HL-60 (cell line): ENCODE results near the gene KISS1.

ENCODE experiments used
- DNase-seq, 2 experiments: peaks; one replicate each; pipeline ENCODE4 v3.0.0-alpha.2; 2010 to 2020; ENCODE audit warnings: low read depth in 1 of 2, low spot score in 1 of 2
- H3K27ac ChIP-seq: fragments of 250-450 bp; sonication (Bioruptor Pico); replicated peaks from 2 replicates; pipeline ENCODE4 v1.5.1; 2020; ENCODE audit warnings: mild to moderate bottlenecking, moderate library complexity
- H3K27me3 ChIP-seq: fragments of 250-450 bp; sonication (Bioruptor Pico); 2 replicates; pipeline ENCODE4 v1.5.1; 2021; ENCODE audit warnings: mild to moderate bottlenecking, moderate library complexity; ENCODE audit not compliant: insufficient read depth, poor library complexity, severe bottlenecking
- H3K4me3 ChIP-seq: replicated peaks from 2 replicates; pipeline ENCODE4 v1.5.1; 2011; ENCODE audit warnings: mild to moderate bottlenecking, control low read depth, low read length; ENCODE audit not compliant: insufficient read depth
- CTCF ChIP-seq: IDR thresholded peaks from one replicate; pipeline ENCODE4 v1.5.1; 2011; ENCODE audit warnings: low read length, control low read depth, inconsistent platforms; ENCODE audit not compliant: insufficient read depth
- GABPA ChIP-seq: IDR thresholded peaks from 2 replicates; pipeline ENCODE4 v1.6.1; 2012; ENCODE audit warnings: low read depth
- POLR2AphosphoS5 ChIP-seq: IDR thresholded peaks from 2 replicates; pipeline ENCODE4 v1.6.1; 2012; ENCODE audit warnings: low read depth
- REST ChIP-seq: IDR thresholded peaks from 2 replicates; pipeline ENCODE4 v1.6.1; 2012; ENCODE audit warnings: low read depth; ENCODE audit not compliant: insufficient replicate concordance
- SPI1 ChIP-seq: IDR thresholded peaks from 2 replicates; pipeline ENCODE4 v1.6.1; 2012; ENCODE audit warnings: low read depth, mild to moderate bottlenecking, borderline replicate concordance

KISS1 gene

DNA sequence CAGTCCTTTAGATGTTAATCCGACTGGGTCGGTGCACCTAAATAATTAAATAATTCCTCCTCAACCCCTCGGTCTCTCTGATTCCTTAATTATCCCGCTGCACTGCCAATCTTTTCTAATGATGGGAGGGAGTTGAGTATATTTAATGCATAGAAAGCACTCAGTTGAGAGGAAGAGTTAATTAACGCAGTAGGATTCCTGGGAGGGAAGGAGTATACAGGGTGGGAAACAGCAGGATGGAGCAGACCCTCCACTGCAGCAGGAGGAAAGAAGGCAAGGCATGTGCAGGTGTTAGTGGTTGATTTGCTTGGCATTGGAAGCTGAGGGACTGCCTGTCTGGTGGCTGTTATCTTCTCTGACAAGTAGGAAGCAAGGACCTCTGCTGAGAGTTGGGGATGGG, 20.2 kb downstream of the KISS1 start:
- H3K27me3 ChIP-seq = peaks cover 2% of the 10 kb centered on the region
- no peak overlapping the region for H3K4me3 ChIP-seq
- no peak for TF ChIP-seq POLR2AphosphoS5
- TF ChIP-seq SPI1 = no peak
- no peak for TF ChIP-seq GABPA
- TF ChIP-seq REST = no peak
- no peak for TF ChIP-seq CTCF
- no peak for DNase-seq
- no peak overlapping the region for H3K27ac ChIP-seq

DNA sequence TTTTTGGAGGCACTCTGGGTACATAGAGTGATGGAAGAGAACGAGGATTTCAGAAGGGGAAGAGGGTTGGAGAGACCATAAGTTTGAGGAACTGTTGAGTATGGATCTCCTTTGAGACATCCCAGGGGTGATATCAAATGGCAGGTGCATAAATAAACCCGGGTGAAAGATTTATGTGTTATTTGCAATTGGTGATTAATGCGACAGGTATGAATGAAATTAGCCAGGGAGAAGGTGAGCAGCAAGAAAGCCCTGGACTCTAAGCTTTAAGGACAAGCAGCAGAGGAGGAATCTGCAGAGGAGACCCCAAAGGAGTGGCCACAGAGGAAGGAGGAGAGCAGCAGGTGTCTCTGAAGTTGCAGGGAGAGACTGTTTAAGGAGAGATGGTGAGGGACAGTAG, 21.3 kb downstream of the KISS1 start:
- H3K27ac ChIP-seq = no peak overlapping the region
- H3K4me3 ChIP-seq = no peak overlapping the region
- TF ChIP-seq CTCF (no peak), SPI1 (no peak), REST (no peak), POLR2AphosphoS5 (no peak), GABPA (no peak)
- no peak for DNase-seq
- peaks cover 2% of the 10 kb centered on the region for H3K27me3 ChIP-seq

GRCh38 chr1:204172404-204173029, 23.8 kb downstream of the KISS1 start:
- no peak overlapping the region for H3K4me3 ChIP-seq
- H3K27ac ChIP-seq = no peak overlapping the region
- TF ChIP-seq REST (no peak), POLR2AphosphoS5 (no peak), SPI1 (no peak), GABPA (no peak), CTCF (no peak)
- no peaks in the 10 kb centered on the region for H3K27me3 ChIP-seq
- no peak for DNase-seq
